Upper lobe of right lung (tissue), 1 donor: Measurements from ENCODE around the gene SMARCAD1. TPM values are rescaled to one million over a fixed set of nuclear protein-coding genes. Genes with fewer than 3 reads are reported as not detected.

Source experiments
- ATAC-seq: fragments of 200-7000 bp; cut with Tn5 transposase; one replicate; pipeline ENCODE4 v1.9.1; 2020; ENCODE audit warnings: mild to moderate bottlenecking, moderate library complexity
- DNase-seq: peaks from one replicate; pipeline ENCODE4 v3.0.0-alpha.2; 2020
- H3K27ac ChIP-seq: fragments of 200-600 bp; one replicate; pipeline ENCODE4 v1.8.0; 2022
- H3K27me3 ChIP-seq: fragments of 200-600 bp; one replicate; pipeline ENCODE4 v1.8.0; 2022; ENCODE audit warnings: mild to moderate bottlenecking
- H3K36me3 ChIP-seq: fragments of 200-600 bp; one replicate; pipeline ENCODE4 v1.8.0; 2022
- H3K4me1 ChIP-seq: fragments of 200-600 bp; one replicate; pipeline ENCODE4 v1.8.0; 2022
- H3K4me3 ChIP-seq: fragments of 200-600 bp; one replicate; pipeline ENCODE4 v1.8.0; 2022; ENCODE audit warnings: mild to moderate bottlenecking
- H3K9me3 ChIP-seq: fragments of 200-600 bp; one replicate; pipeline ENCODE4 v1.8.0; 2022
- CTCF ChIP-seq: fragments of 200-600 bp; IDR thresholded peaks from one replicate; pipeline ENCODE4 v1.8.0; 2022; ENCODE audit warnings: antibody characterized with exemption
- intact Hi-C: fragments of 100-400 bp; cut with DNase I; formaldehyde crosslinking; loops from one replicate; pipeline ENCODE4 v1.11.0; 2022
- total RNA-seq: library from RNA; stranded (reverse); fragmentation: NEBNext Ultra II Directional; extraction: Animal tissue kit (Norgen Biotek cat#: 25700); gene quantifications from one replicate; pipeline ENCODE4 v1.2.1, GENCODE V29; 2021
- donor health status: DM: no; HTN: yes; CAD: no; lungs with severe emphysema.

SMARCAD1 gene
- total RNA-seq, 1 donor from 2014 or later: 21.0 TPM

- intact Hi-C loops: no loop called here
- Histone ChIP-seq H3K9me3 (no peaks in the 10 kb centered on the region), H3K27me3 (no peaks in the 10 kb centered on the region), H3K36me3 (peaks cover 56% of the 10 kb centered on the region), H3K4me1 (no peaks in the 10 kb centered on the region), H3K4me3 (no peak overlapping the region), H3K27ac (no peak overlapping the region)
- no peak for TF ChIP-seq CTCF
- ATAC-seq: no peak
- no peak for DNase-seq
Measured at GRCh38 chr4:94214703-94215319, 7.1 kb downstream of the SMARCAD1 start.

GRCh38 chr4:94216394-94216793 lies 8.7 kb downstream of the SMARCAD1 start:
- DNase-seq: no peak
- H3K27me3 ChIP-seq: no peaks in the 10 kb centered on the region
- H3K4me1 ChIP-seq: no peaks in the 10 kb centered on the region
- no peak for TF ChIP-seq CTCF
- peaks cover 54% of the 10 kb centered on the region for H3K36me3 ChIP-seq
- H3K9me3 ChIP-seq: no peaks in the 10 kb centered on the region
- H3K27ac ChIP-seq: no peak overlapping the region
- ATAC-seq: no peak
- H3K4me3 ChIP-seq: no peak overlapping the region
- intact Hi-C loops: no loop called here

- Histone ChIP-seq H3K4me1 (no peaks in the 10 kb centered on the region), H3K27me3 (no peaks in the 10 kb centered on the region), H3K9me3 (no peaks in the 10 kb centered on the region), H3K27ac (no peak overlapping the region), H3K36me3 (peaks cover 27% of the 10 kb centered on the region), H3K4me3 (no peak overlapping the region)
- no peak for ATAC-seq
- intact Hi-C loops: no loop called here
- TF ChIP-seq CTCF: no peak
- no peak for DNase-seq
Measured at GRCh38 chr4:94219402-94219801, 11.7 kb downstream of the SMARCAD1 start.

GRCh38 chr4:94221916-94222315 lies 14.3 kb downstream of the SMARCAD1 start:
- H3K27ac ChIP-seq: no peak overlapping the region
- TF ChIP-seq CTCF: no peak

GRCh38 chr4:94225449-94225848 lies 17.8 kb downstream of the SMARCAD1 start:
- Histone ChIP-seq H3K27me3 (no peaks in the 10 kb centered on the region), H3K27ac (no peak overlapping the region), H3K4me1 (no peaks in the 10 kb centered on the region), H3K4me3 (no peak overlapping the region), H3K9me3 (no peaks in the 10 kb centered on the region), H3K36me3 (peaks cover 13% of the 10 kb centered on the region)
- intact Hi-C loops: no loop called here
- DNase-seq (no peak), ATAC-seq (no peak)
- no peak for TF ChIP-seq CTCF

More at GRCh38 chr4:94221916-94222315, 14.3 kb downstream of the SMARCAD1 start:
- ATAC-seq (no peak), DNase-seq (no peak)
- H3K9me3 ChIP-seq: no peaks in the 10 kb centered on the region
- H3K4me3 ChIP-seq: no peak overlapping the region
- H3K36me3 ChIP-seq: peaks cover 32% of the 10 kb centered on the region
- intact Hi-C loops: no loop called here
- no peaks in the 10 kb centered on the region for H3K27me3 ChIP-seq
- H3K4me1 ChIP-seq: no peaks in the 10 kb centered on the region

- no peaks in the 10 kb centered on the region for H3K9me3 ChIP-seq
- no peak overlapping the region for H3K27ac ChIP-seq
- no peak overlapping the region for H3K4me3 ChIP-seq
- peaks cover 7% of the 10 kb centered on the region for H3K36me3 ChIP-seq
- no peak for DNase-seq
- intact Hi-C loops: no loop called here
- no peak for TF ChIP-seq CTCF
- H3K27me3 ChIP-seq: no peaks in the 10 kb centered on the region
- ATAC-seq: no peak
- no peaks in the 10 kb centered on the region for H3K4me1 ChIP-seq
Measured at GRCh38 chr4:94226763-94227162, 19.1 kb downstream of the SMARCAD1 start.
